Measurements from ENCODE around the gene ZDHHC22.

GRCh38 chr14:77103475-77103874, 38.1 kb downstream of the ZDHHC22 start:
- TF ChIP-seq POLR2A (IDR thresholded peaks at IDR 0.05) (no peak), CTCF (IDR thresholded peaks at IDR 0.05) (no peak)

Measured in stomach (tissue), 4 donors.